Fibroblast of skin of right quadriceps (primary cell): Measurements from ENCODE around the gene ING1.
"Not testable (repeated sequence)": the region's sequence is repeated elsewhere in the genome, so short reads cannot be mapped to it uniquely, and the experiment has no call there.

Experiments
- DNase-seq: peaks from one replicate; pipeline ENCODE4 v3.0.0-alpha.2; 2013

ING1 gene

DNA sequence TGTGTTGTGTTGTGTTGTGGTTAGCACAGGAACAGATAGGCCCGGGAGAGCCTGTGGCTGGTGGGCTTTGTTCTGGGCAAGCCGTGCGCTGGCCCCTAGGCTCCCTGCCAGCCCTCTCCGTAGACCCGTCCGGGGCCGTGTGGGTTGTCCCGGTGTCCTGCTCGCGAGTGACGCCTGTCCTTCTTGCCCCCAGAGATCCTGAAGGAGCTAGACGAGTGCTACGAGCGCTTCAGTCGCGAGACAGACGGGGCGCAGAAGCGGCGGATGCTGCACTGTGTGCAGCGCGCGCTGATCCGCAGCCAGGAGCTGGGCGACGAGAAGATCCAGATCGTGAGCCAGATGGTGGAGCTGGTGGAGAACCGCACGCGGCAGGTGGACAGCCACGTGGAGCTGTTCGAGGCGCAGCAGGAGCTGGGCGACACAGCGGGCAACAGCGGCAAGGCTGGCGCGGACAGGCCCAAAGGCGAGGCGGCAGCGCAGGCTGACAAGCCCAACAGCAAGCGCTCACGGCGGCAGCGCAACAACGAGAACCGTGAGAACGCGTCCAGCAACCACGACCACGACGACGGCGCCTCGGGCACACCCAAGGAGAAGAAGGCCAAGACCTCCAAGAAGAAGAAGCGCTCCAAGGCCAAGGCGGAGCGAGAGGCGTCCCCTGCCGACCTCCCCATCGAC lies 5.7 kb downstream of the ING1 start:
- no peak for DNase-seq

DNA sequence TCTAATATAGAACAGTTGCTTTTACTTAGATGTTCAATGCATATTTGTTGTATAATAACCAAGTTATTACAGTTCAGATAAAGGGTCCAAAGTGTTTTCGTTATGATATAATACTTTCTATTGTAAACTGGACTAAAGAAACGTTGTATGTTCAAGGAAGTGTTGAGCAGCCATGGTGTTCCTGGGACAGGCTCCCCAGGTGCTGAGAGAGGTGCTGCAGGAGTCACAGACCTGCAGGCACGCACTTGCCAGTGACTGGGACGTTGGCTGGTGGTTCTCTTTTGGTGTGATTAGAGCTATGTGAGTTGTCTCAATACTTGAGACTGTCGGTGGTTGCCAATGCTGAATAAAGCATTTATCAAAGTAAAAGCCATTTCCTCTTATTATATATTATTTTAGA lies 9.5 kb downstream of the ING1 start:
- no peak for DNase-seq

DNA sequence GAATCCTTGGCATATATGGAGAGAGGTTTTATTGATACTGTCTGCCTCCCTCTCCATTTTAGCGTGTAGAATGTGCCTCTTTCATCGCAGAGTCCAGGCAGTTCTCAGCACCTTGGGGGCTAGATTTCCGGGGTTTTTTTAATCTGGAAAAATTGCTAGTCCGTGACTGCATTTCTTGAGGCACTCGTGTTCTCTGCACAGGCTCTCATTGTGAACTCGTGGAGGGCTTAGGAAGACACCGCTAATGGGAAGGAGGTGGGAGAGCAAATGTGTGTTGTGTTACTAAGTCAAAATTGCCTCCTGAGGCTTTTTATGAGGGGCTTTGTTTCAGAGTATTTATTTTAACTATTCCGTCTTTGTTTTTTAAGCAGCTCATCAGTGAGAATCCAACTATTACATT lies 10.1 kb downstream of the ING1 start:
- no peak for DNase-seq

DNA sequence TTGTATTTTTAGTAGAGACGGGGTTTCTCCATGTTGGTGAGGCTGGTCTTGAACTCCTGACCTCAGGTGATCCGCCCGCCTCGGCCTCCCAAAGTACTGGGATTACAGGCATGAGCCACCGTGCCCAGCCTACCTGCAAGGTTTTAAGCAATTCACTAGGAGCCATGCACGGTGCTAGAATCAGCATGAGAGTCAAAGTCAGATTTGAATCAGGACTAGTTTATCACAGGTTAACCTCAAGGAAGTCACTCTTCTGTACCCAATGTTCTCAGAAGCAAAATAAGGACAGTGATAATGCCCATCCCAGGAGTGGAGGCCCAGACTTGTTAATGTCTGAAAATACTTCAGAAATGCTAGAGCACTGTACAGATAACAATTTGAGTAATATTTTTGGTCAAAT lies 12.7 kb downstream of the ING1 start:
- DNase-seq = not testable (repeated sequence)

DNA sequence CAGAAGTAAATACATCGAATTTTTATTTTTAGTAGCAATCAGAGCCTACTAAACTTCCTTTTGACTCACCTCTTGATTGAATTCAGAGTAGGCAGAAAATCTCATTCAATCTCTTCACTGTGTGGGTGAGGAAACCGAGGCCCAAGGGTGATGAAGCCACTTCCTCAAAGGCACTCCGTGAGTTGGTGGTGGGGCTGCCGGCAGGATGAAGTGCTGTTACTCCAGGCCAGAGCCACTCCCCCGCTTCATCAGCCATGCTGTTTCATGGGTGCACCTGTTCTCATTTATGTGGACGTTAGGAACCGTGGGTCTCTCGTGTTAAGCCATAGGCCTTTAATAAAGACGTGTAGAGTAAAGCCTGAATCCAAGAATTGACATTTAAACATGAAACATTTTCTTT lies 13.2 kb downstream of the ING1 start:
- DNase-seq = no peak

DNA sequence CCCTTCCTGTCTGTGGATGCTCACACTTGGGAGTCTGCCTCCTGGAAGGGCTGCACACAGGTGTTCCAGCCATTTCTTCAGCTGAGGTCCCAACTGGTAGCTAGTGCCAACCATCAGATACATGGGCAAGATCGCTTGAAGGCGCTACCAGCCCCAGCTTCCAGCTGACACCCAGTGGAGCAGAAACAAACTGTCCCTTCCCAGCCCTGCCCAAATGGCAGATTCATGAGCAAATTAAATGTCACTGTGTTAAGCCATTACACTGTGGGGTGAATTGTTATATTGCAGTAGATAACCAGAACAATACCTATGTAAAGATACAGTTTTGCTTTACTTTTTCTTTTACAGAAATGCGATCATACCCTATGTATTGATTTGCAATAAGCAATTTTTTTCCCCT lies 17.6 kb downstream of the ING1 start:
- no peak for DNase-seq

DNA sequence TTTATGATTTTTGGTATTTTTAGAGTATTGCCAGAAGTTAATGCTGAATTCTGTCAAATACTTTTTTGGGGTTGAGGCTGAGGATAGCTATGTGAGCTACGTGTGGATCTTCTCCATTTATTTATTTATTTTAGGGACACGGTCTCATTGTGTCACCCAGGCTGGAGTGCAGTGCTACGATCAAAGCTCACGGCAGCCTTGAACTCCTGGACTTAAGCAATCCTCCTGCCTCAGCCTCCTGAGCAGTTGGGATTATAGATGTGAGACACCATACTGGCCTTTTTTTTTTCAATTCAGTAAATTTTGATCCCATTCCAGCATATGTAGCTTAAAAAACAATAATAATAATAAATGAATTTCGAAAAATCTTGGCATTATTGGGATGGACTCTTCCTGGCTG lies 21.1 kb downstream of the ING1 start:
- DNase-seq = no peak

DNA sequence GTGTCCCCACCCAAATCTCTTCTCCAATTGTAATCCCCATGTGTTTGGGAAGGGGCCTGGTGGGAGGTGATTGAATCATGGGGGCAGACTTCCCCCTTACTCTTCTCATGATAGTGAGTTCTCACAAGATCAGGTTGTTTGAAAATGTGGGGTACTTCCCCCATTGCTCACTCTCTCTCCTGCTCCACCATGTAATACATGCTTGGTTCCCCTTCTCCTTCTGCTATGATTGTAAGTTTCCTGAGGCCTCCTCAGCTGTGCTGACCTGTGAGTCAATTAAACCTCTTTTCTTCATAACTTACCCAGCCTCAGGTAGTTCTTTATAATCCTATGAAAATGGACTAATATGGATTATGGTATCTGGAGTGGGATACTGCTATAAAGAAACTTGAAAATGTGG lies 24.1 kb downstream of the ING1 start:
- no peak for DNase-seq

DNA sequence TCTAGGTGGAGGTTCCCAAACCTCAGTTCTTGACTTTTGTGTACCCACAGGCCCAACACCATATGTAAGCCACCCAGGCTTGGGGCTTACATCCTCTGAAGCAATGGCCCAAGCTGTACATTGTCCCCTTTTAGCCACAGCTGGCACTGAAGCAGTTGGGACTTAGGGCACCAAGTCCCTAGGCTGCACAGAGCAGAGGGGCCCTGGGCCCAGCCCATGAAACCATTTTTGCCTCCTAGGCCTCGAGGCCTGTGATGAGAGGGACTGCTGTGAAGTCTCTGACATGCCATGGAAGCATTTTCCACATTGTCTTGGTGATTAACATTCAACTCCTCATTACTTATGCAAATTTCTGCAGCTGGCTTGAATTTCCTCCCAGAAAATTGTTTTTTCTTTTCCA lies 30.2 kb downstream of the ING1 start:
- no peak for DNase-seq

DNA sequence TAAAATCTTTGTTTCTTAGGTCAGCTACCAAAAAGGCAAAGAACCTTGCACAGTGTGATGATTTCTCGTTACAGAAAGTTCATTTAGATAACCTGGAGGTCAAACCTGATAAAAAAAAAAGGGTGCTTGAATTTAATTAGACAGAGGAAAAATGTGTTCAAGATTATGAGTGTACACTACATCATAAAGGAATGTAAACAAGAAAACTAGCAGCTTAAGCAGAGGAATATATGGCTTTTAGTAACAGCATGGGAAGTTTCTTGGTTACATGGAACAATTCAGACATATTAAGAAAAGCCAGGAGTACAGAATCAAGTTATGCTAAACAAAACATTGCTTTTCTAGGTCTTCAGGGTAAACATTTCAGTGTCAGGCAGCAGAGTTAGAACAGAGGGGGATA lies 32.9 kb downstream of the ING1 start:
- peak; percentile 13 for DNase-seq

DNA sequence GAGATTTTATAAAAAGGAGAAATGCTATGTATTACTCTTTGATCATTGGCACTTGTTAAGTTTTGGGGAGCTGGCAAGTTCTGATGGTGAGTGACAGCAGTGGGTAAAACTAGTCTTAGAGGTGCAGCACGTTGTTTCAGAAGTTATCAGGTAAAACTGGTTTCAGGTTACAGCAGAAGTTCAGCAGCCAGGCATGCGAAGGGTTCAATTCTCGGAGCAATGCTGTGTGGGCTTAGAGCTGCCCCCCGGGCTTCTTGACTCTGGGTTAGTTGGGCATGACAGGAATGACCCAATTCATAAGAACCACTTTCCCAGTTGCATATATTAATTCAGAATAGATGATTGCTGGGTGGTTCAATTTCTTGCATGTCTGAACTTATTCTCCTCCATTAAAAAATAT lies 34.8 kb downstream of the ING1 start:
- no peak for DNase-seq

DNA sequence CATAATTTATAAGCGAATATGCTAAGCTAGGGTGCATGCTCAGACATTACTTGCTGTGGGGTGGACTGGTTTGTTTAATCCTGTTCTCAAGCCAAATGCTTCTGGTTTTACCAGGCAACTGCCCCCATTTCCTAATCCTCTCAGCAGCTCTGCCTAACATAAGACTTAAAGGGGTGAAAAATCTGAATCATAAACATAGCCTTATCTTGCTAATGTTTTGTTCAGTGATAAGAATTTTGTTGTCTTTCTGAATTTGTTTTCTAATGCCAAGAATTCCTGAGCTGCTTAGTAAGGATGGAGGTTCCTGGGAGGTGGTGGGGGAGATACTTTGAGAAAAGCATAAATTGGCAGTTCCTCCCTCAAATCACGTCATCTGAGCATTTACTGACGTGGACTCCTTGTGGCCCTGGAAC lies 42.7 kb downstream of the ING1 start:
- DNase-seq = peak; percentile 64

DNA sequence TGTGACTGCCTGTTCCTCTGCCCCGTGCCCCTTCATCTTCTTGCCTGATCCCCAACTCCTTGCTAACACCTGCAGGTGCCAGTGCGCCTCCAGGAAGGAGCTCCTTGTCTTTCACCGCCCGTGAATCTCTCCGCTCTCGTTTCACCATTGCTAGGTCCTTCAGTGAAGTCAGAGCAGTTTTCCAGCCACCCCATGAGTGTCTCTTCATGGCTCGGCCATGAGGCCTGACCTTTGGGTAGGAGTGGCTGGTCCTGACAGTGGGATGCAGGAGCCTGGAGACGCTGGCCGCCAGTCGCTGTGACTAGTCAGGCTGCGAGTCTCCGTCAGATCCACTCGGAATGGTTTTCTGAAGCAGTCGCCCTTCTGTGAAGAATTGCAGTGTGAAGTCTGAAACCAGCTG lies 43.8 kb downstream of the ING1 start:
- DNase-seq = no peak

DNA sequence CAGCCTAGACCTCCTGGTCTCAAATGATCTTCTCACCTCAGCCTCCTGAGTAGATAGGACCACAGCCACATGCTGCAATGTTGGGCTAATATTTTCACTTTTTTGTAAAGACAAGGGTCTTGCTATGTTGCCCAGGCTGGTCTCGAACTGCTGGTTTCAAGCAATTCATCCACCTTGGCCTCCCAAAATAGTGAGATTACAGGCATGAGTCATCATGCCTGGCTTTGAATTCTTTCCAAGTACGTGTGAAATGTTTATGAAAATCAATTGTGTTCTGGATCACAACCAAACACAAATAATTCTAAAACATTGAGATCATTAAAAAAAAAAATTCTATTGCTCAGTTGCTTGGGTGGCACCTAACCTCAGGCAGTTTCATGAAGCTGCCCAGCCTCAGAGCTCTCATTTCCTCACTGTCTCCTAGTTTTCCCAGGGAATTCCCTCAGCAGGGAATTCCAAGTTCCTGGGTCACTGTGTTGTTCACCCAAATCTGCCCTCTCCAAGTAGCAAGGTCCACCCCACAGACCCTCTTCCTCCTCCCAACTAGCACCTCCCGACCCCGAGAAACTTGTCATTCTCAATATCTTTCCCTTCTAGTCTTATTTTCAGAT lies 44.8 kb downstream of the ING1 start:
- DNase-seq = peak; percentile 45

DNA sequence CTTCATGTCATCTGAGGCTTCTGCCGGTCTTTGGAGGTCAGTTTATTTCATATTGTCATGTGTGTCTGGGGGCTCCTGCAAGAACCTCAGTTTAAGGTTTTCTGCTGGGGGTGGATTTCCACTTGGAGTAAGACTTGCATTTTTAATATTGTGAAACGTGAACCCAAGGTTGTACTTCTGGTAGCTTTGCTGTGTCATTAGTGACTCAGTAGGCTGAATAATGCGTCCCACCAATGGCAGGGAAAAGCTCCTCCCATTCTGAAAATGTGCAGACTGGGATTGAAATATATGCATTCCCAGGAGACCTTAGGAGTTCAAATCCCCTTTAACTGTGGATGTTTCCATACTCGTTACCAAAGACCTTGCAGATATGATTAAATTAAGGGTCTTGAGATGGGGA lies 46.2 kb downstream of the ING1 start:
- peak; percentile 68 for DNase-seq

DNA sequence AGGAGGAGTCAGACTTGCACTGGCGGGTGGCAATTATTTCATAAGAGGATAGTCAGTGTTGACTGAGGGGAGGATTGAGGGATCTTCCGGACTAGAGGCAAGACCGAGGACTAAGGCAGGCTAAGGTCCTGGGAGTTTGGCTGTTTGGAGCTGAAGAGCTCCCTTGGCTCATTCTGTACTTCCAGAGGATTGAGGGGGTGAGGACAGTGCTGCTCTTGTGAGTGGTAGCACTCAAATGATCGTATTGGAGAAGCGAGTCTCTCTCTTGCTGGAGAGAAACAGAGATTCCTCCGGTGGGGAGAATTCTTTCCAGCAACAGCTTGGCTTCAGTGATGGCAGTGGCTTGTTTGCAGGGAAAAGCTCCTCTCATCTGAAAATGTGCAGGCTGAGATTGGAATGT lies 47.1 kb downstream of the ING1 start:
- DNase-seq = no peak

DNA sequence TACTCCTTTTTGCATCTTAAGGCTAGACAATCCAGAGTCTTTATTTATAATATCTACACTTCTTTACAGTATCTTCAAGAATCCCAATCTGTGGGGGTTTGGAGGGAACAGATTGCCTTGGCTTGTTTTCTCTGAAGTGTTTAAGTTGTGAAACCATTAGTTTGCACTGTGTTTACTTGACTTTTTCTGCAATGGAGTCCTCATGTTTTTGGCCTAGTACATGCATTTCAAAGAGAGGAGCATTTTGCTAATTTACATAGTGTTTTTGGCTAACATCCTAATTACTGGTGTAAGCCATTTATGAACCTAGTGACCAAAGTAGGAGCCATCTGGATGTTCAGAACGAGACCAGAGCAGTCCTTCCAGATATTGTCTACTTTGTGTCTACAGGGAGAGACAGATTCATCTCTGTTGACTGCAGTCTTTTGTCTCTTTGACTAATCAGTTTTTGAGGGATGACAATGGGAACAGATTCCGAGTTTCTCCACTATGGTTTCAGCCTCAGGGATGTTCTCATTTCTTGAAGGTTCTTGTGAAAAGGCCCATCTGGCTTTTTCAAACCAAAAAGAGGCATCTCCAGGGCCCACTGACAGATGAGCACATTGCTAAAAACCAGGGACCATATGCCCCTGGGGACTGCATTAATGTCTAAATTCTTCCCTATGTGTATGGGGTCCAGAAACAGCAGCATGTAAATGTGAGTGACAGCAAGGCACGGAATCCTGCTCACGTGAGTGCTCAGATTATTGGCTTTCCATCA lies 53.4 kb downstream of the ING1 start:
- no peak for DNase-seq

DNA sequence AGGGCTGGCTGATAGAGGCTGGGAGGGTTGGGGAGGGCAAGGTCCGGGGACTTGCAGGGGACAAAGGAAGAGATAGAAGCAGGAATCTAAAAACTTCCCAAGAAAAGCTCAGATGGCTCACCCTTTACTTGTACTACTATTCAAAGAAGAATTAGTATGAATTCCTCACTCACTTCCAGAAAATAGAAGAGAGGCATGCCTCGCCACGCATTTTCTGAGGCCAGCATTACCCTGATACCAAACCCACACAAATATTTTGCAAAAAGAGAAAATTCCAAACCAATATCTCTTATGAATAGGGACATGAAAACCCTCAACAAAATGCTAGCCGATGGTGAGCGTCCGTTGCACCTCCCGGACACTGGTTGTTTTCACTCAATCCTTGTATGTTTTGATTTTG lies 54.0 kb downstream of the ING1 start:
- DNase-seq = no peak

DNA sequence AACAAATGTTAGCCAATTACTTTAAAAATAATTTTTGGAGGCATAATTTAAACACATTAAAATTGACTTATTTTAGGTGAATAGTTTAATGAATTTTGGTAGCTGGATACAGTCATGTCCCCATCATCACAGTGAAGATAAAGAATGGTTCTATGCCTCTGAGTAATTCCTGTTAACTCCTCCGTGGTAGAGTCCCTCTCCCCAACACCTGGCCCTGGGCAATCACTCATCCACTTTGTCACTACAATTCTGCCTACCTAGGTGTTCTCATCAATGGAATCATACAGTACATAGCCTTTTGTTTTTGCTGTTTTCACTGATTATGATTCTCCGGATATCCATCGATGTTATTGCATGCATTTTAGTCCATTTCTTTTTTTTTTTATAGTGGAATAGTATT lies 55.6 kb downstream of the ING1 start:
- DNase-seq = no peak

DNA sequence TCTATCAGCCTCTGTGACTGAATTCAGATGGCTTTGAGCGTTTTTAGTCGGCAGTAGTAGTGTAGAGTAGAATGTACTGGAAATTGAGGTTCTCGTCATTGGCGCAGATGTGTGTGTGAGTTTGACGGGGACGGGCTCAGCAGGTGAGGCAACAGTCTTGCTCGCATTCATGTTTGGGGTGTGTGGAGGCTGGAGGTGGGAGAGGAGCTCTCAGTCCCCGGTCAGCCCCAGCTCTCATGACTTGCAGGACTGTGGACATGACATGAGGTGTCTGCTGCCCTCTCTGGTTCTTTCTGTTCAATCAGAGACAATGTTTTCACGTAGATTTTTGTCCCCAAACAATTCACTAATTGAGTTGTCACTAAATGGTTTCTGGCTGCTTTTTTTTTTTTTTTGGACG lies 57.2 kb downstream of the ING1 start:
- DNase-seq = no peak

DNA sequence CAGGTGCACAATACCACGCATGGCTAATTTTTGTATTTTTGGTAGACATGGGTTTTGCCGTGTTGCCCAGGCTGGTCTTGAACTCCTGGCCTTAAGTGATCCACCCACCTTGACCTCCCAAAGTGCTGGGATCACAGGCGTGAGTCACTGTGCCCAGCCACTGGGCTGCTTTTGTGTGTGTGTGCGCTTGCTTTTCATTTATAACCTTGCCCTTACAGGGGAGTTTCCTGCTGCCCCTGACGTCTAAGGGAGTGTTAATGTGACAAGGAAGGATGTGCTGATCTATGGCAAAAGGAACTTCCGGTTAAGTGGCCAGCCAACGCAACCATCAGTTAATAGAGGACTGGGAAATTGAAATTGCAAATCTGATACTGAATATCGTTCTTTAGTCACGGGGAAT lies 57.7 kb downstream of the ING1 start:
- no peak for DNase-seq

DNA sequence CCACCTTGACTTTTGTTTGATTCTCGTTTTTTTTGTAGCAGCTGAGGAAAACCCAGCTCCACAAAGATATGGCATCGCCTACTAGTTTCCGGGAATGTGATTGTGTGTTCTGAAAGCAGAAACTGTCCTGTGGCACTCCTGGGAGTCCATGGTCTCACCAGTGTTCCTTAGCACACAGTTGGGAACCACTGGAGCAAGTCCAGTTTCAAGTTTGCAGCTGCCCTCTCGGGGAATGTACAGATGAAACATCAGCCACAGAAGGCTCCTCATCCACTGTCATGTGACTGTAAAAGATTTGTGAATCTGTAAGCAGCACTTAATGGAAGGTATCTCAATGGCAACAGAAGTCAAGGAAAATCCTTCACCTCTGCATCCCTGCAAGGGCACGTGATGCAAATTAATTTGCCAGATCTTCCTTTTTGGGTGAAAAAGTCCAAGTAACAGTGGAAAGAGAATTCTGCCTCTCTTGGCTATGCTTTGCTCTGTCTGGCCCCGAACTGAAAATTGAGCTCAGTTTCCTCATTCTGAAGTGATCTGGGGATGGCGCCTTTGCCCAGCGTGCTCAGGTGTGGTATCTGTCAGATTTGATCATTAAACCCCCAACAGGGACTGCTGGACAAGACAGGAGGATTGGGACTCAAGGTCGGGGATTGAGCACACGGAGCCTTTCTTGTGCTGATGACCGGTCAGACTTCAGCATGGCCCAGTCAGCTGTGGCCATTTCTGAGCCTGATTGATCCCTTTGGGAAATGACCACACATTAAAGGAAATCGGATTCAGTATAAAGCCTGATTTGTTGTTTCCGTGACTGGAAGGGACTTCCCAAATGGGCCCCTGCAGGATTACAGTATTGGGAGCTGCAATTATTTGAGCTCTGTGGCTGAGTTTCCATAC lies 58.8 kb downstream of the ING1 start:
- DNase-seq = no peak
